GM15510 (cell line): ENCODE measurements around the gene NPEPL1.

Experiments
- POLR2A ChIP-seq: IDR thresholded peaks from 3 replicates; pipeline ENCODE4 v1.6.1; 2011; ENCODE audit warnings: borderline replicate concordance; ENCODE audit not compliant: insufficient read length; ENCODE audit errors: extremely low read depth

NPEPL1 gene

GRCh38 chr20:58692579-58693225, at the start of gene NPEPL1:
TSS of gene NPEPL1 (plus strand) at chr20:58692800. CDS start at chr20:58692901, 101 bp downstream.
- TF ChIP-seq POLR2A = peak; percentile 33

- TF ChIP-seq POLR2A = no peak
Measured at GRCh38 chr20:58645412-58645968, 47.1 kb upstream of the NPEPL1 start.

- TF ChIP-seq POLR2A = no peak
Measured at GRCh38 chr20:58646257-58646656, 46.3 kb upstream of the NPEPL1 start.

- TF ChIP-seq POLR2A = no peak
Measured at GRCh38 chr20:58646703-58647102, 45.9 kb upstream of the NPEPL1 start.

GRCh38 chr20:58647162-58647795, 45.3 kb upstream of the NPEPL1 start:
- TF ChIP-seq POLR2A = no peak

DNA sequence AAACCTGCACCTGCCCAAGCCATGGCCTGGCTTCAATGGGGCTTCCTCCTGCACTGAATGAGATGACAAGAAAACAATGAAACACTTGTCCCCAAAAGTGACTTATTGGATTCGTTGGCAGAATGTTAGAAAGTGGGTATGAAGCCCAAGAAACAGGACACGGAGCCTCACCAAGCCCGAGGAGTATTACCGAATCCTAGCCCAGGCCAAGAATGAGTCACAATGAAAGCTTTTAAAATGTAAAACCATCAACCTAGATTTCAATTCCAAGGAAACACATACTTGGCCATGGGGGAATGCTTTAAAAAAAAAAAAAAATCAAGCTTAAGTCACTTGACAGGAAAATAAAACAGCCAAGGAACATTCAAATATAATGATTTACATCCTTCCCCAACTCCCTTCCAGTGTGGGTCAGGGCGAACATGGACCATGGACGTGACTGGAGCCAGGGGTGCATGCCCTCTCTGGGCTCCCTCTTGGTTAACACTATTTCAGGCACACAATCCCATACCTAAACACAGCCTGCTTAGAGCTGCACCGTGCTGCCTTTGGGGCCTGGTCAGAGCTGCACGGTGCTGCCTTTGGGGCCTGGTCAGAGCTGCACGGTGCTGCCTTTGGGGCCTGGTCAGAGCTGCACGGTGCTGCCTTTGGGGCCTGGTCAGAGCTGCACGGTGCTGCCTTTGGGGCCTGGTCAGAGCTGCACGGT, 44.7 kb upstream of the NPEPL1 start:
- TF ChIP-seq POLR2A = no peak

- no peak for TF ChIP-seq POLR2A
Measured at GRCh38 chr20:58649288-58650180, 43.1 kb upstream of the NPEPL1 start.

- peak; percentile 39 for TF ChIP-seq POLR2A
Measured at GRCh38 chr20:58650181-58650775, 42.3 kb upstream of the NPEPL1 start.

DNA sequence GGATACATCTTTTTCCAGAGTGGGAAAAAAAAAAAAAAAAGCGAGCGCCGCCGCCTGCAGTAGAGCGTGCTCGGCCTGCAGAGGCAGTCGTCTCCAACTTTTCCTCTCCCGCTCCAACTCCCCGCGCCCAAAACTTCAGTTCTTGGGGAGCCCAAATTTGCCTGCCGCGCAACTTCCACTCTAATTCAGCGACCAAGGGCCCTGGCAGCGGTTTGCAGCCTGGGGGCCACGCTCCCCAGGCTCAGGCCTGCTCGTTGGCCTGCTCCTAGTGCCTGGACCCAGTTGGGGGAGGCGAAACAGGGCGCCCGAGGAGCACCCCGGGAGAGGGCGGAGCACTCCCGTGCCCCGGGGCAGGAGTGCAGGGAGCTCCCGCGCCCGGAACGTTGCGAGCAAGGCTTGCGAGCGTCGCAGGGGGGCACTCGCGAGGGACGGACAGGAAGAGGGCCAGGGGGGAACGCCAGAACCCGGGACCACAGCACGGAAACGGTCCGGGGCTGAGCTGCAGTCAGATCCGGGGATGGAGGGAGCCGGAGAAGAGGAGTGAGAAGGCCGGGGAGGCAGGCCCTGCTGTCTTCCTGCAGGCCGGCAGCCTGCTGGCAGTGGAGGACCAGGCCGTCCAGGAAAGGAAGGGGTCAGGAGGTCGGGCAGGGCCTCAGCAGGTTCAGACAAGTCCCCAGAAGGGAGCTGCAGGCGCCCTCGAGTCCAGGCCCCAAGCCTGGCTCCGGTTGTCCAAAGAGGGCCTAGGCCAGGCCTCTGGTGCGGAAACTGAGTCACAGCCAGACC, 41.6 kb upstream of the NPEPL1 start, which contains the start of gene STX16:
Gene STX16 (plus strand): TSS at position 508 of the 783 bp plus-strand sequence. CDS start 724 bp downstream, outside the sequence.
- peak; percentile 64 for TF ChIP-seq POLR2A

- TF ChIP-seq POLR2A = no peak
Measured at GRCh38 chr20:58651559-58651945, 41.0 kb upstream of the NPEPL1 start.

- TF ChIP-seq POLR2A = peak; percentile 40
Measured at GRCh38 chr20:58651946-58652605, 40.5 kb upstream of the NPEPL1 start.

DNA sequence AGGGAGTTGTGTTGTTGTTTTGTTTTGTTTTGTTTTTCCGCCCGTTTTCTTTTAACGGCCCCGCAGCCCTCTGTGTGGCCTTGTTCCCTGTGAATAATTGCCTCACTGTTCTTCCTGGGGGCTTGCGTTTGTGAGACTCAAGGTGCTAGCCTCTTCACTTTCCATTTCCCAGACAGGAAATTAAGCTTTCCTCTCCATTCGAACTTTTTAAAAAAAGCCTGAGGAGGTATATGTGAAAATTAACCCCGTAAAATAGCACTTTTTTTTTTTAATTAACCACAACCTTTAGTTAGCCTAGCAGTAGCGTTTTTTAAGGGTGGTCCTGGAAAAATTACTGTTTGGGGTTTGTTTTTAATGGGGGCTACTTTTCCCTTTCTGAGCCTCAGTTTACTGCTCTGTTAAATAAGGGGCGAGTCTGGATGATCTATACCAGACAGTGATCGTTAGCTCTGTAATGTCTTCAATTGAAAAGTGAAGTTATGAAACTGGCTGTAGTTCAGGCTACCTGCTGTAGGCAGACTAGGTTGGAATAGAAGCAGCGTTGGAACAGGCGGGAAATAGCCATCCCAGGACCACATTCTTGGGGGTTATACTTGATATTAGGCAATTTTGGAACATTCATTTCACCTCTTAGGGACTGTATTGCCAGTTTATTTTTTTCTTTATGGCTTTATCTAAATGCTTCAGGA, 39.9 kb upstream of the NPEPL1 start:
- TF ChIP-seq POLR2A = no peak
